NCI-H345 (cell line): Measurements from ENCODE around the gene GASK1B.

Experiments
- DNase-seq: peaks from one replicate; lab custom pipeline; 2025; lab: John Stamatoyannopoulos, UW

The GASK1B gene

DNA sequence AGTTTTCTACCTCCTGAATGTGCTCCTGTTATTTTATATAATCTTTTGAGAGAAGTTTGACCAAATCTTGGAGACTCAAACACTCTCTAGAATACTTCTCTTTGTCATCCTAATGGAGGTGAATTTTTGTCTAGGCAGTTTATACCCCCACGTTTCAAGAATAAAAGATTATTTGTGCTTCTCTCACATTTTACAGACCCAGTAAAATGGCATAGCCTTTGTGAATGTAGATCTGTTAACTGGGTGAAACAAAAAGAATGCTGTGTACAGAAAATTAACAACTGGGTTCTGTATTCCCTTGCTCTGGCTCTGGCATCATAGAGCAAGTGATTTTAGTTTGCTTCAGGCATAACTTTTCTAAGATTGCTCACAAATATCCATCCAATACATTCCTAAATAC is 26.1 kb downstream of the GASK1B start:
- no peak for DNase-seq

GRCh38 chr4:158139086-158139485 is 33.7 kb downstream of the GASK1B start:
- no peak for DNase-seq

DNA sequence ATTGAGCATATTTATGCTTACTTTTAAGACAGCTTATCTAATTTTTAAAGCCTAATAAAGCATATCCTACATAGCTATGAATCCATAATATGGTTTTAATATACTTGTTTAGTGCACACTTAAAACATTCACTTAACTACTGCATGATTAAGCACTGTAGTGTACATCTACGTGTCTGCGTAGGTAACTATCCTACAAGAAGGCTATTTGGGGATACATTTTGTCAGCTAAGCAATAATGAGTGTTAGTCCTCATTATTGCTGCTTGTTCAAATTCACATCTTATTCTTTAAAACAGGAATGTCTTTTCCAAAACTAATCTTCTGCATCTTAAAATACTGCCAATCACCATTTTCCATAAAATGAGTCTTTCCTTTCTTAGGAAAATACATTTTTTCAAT is 38.6 kb downstream of the GASK1B start:
- DNase-seq = no peak

- DNase-seq = no peak
Measured at GRCh38 chr4:158133551-158133950, 39.3 kb downstream of the GASK1B start.

- no peak for DNase-seq
Measured at GRCh38 chr4:158131027-158131426, 41.8 kb downstream of the GASK1B start.

DNA sequence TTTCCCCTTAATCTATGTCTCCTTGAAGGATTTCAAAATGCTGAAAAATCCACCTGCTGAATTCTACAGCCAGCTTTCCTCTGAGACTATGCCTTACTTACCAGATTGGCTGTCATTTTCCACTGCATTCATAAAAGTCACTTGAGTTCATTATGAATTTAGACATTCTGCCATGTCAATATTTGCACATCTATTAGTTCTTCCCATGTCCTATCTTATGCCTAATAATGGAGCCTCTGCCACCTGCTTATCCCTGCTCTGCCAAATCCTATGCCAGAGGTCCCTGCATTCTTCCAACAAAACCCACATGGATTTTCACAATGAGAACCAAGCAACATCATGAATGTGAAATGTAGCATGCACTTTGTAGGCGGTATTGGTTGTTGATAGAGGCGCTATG is 42.6 kb downstream of the GASK1B start:
- DNase-seq = peak; percentile 1

GRCh38 chr4:158129694-158130093 is 43.1 kb downstream of the GASK1B start:
- DNase-seq = no peak

GRCh38 chr4:158128540-158128939 is 44.3 kb downstream of the GASK1B start:
- no peak for DNase-seq

- no peak for DNase-seq
Measured at GRCh38 chr4:158125310-158125709, 47.5 kb downstream of the GASK1B start.
